Jurkat, Clone E6-1 (cell line): Measurements from ENCODE around the gene GAB1.
A peak's percentile ranks its signal among the peaks of the same experiment; 100 is the strongest.
"Not testable (repeated sequence)": the region's sequence is repeated elsewhere in the genome, so short reads cannot be mapped to it uniquely, and the experiment has no call there.

Experiments
- DNase-seq: peaks from one replicate; pipeline ENCODE4 v3.0.0-alpha.2; 2011; ENCODE audit warnings: low read depth, low spot score
- H3K4me3 ChIP-seq: 2 replicates; pipeline ENCODE4 v1.5.1; 2011; ENCODE audit warnings: mild to moderate bottlenecking, low read length, control low read depth, moderate library complexity

The GAB1 gene

DNA sequence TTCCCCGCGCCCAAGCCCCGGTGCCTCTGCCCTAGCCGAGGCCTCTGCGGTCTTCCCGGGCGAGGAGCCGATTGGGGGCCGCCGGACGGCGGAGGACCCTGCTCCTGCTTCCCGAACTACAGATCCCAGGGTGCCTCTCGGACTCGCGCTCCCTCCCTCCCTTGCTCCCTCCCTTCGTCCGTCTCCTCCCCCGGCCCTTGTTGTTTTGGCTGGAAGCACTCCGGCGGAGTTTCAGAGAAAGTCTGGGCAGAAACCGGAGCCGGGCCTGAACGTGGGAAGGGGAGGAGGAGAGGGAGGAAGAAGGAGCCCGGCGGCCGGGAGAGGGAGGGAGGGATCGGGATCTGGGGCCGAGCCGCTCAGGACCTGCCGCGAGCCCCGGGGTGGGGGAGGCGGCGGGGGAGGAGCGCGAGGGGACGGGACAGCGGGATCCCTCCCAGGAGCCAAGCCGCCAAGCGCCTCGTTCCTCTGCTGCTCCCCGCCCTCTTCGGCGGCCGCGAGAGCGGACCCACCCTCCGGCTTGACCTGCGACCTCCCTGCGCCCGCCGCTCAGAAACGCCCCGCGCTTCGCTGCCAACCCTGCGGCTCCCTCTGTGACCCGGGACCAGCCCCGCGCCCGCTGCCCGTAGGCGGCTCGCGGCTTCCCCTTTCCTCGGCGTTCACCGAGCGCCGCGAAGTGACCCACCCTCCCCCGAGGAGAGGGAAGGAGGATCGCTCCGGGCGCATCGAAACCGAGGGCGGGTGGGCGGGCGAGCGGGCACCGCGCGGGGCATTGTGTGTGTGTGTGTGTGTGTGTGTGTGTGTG, 496 bp upstream of the GAB1 start:
- DNase-seq, result no peak
- peak overlapping the region; percentile 41 for H3K4me3 ChIP-seq

GRCh38 chr4:143337600-143338287, 1.1 kb downstream of the GAB1 start:
- DNase-seq, result no peak
- no peak overlapping the region for H3K4me3 ChIP-seq

DNA sequence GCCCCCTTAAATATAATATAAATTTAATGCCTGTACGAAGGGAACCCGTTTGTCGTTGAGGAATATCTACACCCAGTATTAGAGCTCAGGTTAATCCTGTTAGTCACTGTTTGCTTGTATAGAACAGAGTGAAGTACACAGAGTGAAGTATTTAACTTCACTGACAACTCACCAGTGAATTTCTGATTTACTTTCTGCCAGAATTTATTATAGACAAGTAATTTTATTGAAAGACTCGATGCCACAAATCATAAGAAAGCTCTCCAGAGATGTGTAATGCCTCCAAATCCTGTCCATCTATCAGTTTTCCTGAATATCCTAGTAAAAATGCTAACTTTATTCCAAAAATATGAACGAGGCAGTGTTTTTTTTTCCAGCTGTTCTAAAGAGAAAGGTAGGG, 1.6 kb downstream of the GAB1 start:
- no peak for DNase-seq
- no peak overlapping the region for H3K4me3 ChIP-seq

DNA sequence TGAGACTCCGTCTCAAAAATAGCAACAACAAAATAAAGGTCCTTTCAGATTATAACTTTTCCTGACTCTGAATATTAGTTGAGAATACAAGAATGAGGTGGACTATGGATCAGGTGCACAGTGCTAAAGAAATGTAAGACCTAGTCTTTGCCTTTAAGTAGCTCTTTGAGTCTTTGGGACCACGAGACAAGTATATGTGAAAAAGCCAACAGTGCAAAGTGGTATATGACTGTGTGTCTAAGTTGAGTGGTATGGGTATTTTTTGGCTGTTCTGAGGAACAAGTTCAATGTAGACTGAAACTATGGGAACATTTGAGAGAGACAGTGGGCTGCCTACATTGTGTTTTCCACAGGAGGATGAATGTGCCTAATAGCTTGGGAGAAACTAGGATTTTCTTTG, 2.8 kb downstream of the GAB1 start:
- H3K4me3 ChIP-seq, result no peak overlapping the region
- DNase-seq, result no peak

DNA sequence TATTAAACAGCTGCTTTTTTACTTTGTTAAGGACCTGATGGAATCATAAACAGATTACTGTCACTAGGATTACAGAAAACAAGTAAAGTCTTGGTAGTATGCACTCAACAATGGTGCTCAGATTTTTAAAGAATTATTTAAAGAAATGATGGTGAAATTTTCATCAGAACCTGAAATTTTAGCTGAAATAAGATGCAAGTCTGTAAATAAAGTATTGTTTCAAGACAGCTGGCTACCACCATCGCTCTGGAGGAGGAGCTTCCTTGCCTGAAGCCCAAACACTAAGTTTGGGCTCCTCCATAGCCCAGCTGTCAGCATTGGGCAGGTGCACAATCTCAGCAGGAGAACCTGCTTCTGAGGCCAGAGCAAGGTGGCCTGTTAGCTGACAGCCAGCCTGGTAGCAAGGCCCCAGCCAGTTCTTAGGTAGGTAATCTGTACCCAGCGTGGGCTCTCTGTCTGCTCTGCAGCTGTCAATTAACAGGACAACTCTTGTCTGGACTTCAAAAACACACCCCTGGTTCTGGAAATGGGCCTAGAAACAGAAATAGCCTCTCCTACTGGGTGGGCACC, 4.6 kb downstream of the GAB1 start:
- no peak for DNase-seq
- H3K4me3 ChIP-seq, result no peak overlapping the region

DNA sequence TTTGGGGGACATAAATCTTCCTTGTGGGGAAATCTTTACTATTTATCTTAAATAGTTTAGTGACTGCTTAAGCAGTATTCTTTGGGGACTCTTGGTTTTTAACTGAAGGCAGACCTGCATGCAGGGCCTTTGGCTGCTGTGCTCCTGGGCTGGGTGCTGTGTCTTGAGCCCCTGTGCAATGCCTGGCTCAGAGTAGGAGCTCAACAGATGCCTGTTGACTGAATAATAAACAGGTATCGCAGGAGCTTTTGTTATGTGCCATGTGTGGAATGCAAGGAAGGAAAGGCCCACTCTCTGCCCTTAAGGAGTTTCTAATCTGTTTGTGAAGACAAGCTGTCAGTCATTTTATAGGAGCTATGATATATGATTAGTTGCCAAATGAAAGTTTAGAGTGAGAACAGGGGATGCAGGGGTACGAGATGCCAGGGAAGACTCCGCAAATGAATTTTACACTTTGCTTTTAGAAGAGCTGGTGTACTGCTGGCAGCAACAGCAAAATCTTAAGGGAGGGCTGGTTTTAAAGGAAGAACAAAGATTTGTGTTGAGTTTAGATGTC, 6.7 kb downstream of the GAB1 start:
- H3K4me3 ChIP-seq, result no peak overlapping the region
- no peak for DNase-seq

DNA sequence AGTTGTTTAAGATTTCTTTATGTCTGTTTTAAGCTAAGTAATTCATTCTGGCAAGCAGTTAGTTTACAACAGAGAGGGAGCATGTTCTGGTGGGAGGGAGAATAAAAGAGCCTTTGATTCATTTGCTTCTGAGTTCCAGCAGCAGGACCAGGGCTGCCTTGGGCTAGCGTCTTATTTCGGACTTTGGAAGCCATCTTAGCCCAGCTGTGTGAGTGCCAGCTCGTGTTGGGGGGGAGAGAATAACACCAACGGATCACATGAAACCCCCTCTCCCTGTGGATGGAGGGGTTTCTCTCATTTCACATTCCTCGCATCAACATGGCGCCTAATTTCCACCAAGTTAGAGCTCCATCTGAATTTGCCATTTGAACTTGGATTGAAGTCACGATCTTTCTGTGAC, 7.4 kb downstream of the GAB1 start:
- DNase-seq, result no peak
- H3K4me3 ChIP-seq, result no peak overlapping the region

GRCh38 chr4:143344774-143345173, 8.1 kb downstream of the GAB1 start:
- no peak for DNase-seq
- no peak overlapping the region for H3K4me3 ChIP-seq

- no peak for DNase-seq
- no peak overlapping the region for H3K4me3 ChIP-seq
Measured at GRCh38 chr4:143345356-143345755, 8.7 kb downstream of the GAB1 start.

DNA sequence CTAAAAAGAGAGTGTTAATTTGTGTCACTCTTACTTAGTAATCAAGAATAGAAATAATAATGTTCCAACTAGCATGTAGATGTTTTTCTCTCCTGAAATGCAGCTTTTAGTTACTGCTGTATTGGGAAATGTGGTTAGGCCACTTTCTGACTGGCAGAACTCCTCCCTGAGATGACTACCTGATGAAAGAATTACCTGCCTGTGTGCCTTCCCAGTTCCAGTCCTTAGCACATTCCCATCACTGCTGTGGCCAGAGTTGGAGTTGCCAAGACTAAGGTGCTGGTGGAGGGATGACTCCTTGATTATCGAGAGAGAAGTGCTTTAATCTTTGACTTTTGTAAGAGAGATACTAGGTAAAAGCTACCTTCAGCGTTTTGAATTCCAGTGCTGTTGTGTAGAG, 9.5 kb downstream of the GAB1 start:
- H3K4me3 ChIP-seq, result no peak overlapping the region
- DNase-seq, result no peak

DNA sequence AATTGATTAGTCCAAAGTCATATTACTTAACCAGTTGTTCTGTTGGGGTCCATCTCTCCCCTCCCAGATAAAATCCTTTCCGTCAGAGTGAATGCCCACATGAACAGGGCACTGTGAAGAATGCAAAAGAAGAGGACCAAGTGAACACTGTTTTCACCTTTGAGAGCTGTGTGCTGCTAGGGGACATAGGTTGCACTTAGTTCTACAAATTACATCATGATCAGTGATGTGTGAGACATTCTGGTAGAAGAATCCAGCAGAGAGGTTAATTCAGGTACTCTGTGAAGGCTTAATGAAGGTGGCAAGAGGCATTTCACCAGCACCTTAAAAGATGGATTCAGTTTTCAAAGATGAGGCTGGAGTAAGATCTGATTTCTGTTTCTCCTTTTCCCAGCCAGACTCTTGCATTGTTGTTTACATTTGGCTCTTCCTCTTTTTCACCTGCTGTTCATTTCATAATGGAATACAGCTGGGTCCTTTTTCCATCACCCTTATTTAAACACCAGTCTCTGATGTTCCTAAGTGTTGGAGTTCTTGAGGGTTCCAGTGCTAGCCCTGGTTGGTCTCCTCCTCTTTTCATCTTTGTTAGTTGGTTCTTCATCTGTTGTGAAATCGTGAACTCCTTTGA, 10.9 kb downstream of the GAB1 start:
- H3K4me3 ChIP-seq, result no peak overlapping the region
- DNase-seq, result no peak

- no peak overlapping the region for H3K4me3 ChIP-seq
- DNase-seq, result no peak
Measured at GRCh38 chr4:143348233-143349077, 11.8 kb downstream of the GAB1 start.

DNA sequence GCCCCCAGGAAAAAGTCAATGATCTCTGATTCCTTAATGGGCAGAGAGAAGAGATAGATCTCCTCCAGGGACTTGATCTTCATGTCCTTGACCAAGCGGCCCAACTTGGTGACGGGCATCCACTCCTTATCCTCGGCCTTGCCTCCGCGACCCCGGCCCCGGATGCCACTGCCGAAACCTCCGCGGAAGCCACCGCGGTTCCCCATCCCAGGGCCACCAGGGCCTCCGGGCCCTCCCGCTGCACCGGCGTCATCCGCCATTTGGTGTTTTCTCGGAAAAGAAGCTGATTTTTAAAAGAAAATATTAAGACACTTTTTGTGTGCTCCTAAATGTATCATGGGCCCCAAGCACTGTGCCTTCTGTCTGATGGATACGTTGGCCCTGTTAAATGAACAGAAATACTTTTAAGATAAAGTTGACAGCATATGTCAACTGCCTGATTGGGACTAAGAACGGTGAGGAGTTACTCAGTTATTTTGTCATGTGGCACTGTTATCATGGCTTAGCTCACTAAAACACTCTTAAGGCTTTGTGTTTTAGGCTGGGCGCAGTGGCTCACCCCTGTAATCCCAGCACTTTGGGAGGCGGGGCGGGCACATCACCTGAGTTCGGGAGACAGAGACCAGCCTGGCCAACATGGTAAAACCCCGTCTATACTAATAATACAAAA, 13.3 kb downstream of the GAB1 start:
- not testable (repeated sequence) for DNase-seq, H3K4me3 ChIP-seq

DNA sequence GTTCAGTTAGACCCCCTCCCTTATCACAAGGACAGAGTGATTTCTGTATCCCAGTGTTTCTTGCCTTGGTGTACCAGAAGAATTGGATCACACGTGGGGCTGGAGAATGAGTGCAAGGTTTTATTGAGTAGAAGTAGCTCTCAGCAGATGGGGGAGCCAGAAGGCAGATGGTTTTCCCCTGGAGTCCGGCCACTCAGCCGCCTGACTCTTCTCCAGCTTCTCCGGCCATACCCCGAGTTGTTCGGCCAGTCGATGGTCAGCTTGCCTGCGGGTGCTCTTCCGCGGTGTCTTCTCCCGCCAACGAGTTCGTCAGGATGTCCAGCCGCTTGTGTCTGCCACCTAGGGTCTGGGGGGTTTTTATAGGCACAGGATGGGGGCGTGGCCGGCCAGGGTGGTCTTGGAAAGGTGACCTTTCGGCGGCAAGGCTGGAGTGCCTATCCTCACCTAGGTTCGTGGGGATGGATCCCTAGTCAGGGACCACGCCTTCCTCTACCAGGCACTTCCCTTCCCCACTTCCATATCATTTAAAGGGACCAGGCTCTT, 14.5 kb downstream of the GAB1 start:
- no peak for DNase-seq
- no peak overlapping the region for H3K4me3 ChIP-seq

DNA sequence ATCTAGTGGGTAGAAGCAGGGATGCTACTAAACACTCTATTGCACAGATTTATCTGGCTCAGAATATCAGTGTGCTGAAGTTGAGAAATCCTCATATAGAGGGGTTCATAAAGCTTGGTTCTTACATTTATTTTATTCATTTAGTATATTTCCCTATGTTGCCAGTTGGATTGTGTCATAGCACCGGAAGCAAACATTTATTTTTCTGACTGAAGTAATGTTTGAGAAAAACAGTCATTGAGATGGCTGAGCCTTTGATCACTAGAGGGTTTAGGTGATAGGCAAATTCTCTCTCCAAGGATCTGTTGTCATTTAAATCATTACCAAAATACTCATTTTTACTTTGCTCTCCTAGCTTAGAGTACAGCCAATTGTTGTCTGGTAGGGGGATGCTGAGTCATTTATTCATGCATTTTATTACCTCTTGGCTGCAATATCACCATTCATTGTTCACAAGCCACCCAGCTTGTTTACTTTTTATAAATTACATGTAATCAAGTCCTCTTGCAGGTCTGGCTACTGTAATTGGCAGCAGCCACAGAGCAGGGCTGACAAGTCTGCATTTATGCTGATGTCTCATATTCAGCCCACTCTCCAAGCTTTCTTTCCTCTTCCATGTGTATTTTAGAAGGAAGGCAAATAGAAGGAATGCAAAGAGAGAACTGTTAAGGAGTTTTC, 15.2 kb downstream of the GAB1 start:
- no peak for DNase-seq
- H3K4me3 ChIP-seq, result no peak overlapping the region

DNA sequence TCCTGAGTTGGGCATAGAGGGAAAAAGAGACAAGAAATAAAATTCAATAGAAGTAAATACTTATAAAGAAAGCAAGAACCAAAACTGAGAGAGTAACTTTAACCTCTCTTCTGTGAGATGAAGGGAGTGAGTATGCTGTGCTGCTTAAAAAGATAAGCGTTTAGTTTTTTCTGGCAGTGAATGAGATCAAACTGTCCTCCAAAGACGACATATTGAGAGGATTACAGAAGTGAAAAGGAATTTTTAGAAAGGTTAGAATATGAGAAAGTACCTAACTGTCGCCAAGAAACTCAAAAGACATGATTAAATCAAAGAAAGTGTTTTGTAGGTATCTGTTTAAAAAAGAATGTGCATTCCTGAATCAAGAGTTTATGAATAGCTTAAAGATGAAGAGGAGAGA, 16.0 kb downstream of the GAB1 start:
- DNase-seq, result no peak
- no peak overlapping the region for H3K4me3 ChIP-seq

DNA sequence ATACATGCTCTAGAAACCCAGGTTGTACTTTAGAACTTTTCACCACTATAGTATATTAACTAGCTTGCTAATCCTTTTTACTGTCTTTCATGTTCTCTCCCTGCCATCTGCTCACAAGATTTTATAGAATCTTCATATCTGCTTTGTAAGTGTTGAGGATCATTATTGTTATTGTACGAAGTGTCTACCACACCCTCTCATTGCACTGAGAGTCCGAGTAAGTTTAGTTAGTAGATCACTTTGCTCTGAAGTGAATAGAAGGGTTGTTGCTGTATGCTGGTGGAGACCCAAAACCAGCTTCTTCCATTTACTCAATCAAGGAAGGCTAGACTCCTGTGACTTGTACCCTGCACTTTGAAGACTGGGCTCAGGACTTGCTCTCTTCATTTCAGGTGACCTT, 17.1 kb downstream of the GAB1 start:
- H3K4me3 ChIP-seq, result no peak overlapping the region
- no peak for DNase-seq

DNA sequence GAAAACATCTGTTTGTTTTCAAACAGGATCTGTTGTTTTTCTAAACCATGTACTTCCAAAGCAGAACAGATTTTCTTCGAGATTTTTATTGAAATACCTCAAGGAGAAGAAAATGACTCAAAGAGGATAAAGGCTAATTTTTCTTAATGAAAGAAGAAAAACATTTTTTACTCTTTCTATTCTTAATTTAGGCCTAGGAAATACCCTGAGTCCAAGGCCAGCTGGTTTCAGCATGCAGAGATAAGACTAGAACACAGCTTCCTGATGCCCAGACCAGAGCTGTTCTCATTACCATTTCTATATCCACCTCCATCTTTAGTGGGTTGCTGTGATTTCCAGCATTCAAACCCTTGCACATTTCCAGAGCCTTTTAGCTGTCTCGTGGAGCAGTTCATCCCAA, 18.3 kb downstream of the GAB1 start:
- H3K4me3 ChIP-seq, result no peak overlapping the region
- no peak for DNase-seq
